Bone marrow (tissue), 2 donors: Measurements from ENCODE around the gene CMIP.
A peak's percentile ranks its signal among the peaks of the same experiment; 100 is the strongest.

ENCODE experiments used
- DNase-seq, 2 donors: peaks; one replicate each; lab custom pipeline; 2025; lab: John Stamatoyannopoulos, UW

CMIP gene

GRCh38 chr16:81495321-81496234 is 51.0 kb downstream of the CMIP start:
- peak in 1 of 2 donors; percentile 25 for DNase-seq

GRCh38 chr16:81496321-81496720 is 51.7 kb downstream of the CMIP start:
- no peak for DNase-seq

GRCh38 chr16:81496742-81497141 is 52.1 kb downstream of the CMIP start:
- no peak for DNase-seq

GRCh38 chr16:81497690-81498089 is 53.1 kb downstream of the CMIP start:
- DNase-seq = peak in 1 of 2 donors; percentile 90

GRCh38 chr16:81498351-81498750 is 53.7 kb downstream of the CMIP start:
- no peak for DNase-seq

GRCh38 chr16:81499576-81500380 is 55.2 kb downstream of the CMIP start:
- DNase-seq = no peak

GRCh38 chr16:81500833-81501521 is 56.4 kb downstream of the CMIP start:
- no peak for DNase-seq

GRCh38 chr16:81502396-81503070 is 57.9 kb downstream of the CMIP start:
- DNase-seq = no peak

GRCh38 chr16:81505011-81505661 is 60.5 kb downstream of the CMIP start:
- DNase-seq = no peak

GRCh38 chr16:81509404-81509803 is 64.8 kb downstream of the CMIP start:
- DNase-seq = no peak

- no peak for DNase-seq
Observed at GRCh38 chr16:81510016-81510415, 65.4 kb downstream of the CMIP start.

GRCh38 chr16:81511371-81511770 is 66.8 kb downstream of the CMIP start:
- DNase-seq = no peak

GRCh38 chr16:81513204-81514040 is 68.8 kb downstream of the CMIP start:
- peak in 1 of 2 donors; percentile 69 for DNase-seq

- DNase-seq = peak in 1 of 2 donors; percentile 35
Observed at GRCh38 chr16:81514041-81514559, 69.5 kb downstream of the CMIP start.

- no peak for DNase-seq
Observed at GRCh38 chr16:81514568-81515258, 70.1 kb downstream of the CMIP start.

- DNase-seq = no peak
Observed at GRCh38 chr16:81515281-81515680, 70.7 kb downstream of the CMIP start.

GRCh38 chr16:81515721-81516120 is 71.1 kb downstream of the CMIP start:
- no peak for DNase-seq

- no peak for DNase-seq
Observed at GRCh38 chr16:81516478-81517149, 72.0 kb downstream of the CMIP start.

GRCh38 chr16:81517150-81517499 is 72.5 kb downstream of the CMIP start:
- no peak for DNase-seq
